GM20000 (cell line): ENCODE measurements around the gene TRIO.

ENCODE experiments used
- DNase-seq: peaks from one replicate; pipeline ENCODE4 v3.0.0; 2012; ENCODE audit warnings: low spot score
- TF ChIP-seq, protein P1 (sequence below): IDR thresholded peaks from 2 replicates; pipeline ENCODE4 v1.5.1; 2012; ENCODE audit warnings: mild to moderate bottlenecking, control low read depth; ENCODE audit errors: extremely low read depth, missing control alignments

The TRIO gene

DNA sequence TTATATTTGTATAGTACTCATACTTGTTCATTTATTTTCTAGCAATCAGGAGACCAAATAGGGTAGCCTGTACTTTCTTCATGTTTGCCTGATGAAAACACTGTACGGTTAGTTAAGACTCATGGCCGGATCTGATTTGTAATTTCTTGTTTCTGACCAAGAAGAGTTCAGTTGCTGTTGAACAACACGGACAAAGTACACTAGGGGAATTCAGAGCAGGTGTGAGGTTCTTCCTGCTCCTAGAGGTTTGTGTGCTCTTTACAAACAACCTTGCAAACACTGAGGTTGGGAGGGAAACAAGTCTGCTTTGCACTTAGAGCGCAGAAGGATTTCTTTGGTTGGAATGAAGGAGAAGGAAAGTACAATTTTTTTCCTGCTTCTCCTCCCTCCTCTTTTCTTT is 69.7 kb downstream of the TRIO start:
- DNase-seq, result peak; percentile 52

DNA sequence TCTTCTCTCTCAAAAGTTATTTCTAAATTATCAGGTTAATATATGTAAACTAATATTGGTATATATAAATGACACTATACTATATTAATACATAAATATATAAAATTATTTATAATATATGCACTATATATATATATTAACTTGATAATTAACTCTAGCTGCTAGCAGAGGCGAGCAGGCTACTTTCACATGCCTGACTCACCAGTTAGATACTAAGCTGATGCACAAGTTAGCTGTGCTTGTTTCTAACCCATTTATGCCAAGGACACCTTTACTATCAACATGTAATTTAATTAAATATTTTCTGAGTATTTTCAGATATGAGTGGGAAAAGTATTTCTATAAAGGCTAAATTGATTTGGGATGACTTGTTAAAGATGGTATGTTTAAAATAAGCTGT is 70.1 kb downstream of the TRIO start:
- no peak for DNase-seq
- TF ChIP-seq, protein P1, sequence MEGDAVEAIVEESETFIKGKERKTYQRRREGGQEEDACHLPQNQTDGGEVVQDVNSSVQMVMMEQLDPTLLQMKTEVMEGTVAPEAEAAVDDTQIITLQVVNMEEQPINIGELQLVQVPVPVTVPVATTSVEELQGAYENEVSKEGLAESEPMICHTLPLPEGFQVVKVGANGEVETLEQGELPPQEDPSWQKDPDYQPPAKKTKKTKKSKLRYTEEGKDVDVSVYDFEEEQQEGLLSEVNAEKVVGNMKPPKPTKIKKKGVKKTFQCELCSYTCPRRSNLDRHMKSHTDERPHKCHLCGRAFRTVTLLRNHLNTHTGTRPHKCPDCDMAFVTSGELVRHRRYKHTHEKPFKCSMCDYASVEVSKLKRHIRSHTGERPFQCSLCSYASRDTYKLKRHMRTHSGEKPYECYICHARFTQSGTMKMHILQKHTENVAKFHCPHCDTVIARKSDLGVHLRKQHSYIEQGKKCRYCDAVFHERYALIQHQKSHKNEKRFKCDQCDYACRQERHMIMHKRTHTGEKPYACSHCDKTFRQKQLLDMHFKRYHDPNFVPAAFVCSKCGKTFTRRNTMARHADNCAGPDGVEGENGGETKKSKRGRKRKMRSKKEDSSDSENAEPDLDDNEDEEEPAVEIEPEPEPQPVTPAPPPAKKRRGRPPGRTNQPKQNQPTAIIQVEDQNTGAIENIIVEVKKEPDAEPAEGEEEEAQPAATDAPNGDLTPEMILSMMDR, result no peak

More for the DNA sequence above, 69.7 kb downstream of the TRIO start:
- TF ChIP-seq, protein P1, result no peak

DNA sequence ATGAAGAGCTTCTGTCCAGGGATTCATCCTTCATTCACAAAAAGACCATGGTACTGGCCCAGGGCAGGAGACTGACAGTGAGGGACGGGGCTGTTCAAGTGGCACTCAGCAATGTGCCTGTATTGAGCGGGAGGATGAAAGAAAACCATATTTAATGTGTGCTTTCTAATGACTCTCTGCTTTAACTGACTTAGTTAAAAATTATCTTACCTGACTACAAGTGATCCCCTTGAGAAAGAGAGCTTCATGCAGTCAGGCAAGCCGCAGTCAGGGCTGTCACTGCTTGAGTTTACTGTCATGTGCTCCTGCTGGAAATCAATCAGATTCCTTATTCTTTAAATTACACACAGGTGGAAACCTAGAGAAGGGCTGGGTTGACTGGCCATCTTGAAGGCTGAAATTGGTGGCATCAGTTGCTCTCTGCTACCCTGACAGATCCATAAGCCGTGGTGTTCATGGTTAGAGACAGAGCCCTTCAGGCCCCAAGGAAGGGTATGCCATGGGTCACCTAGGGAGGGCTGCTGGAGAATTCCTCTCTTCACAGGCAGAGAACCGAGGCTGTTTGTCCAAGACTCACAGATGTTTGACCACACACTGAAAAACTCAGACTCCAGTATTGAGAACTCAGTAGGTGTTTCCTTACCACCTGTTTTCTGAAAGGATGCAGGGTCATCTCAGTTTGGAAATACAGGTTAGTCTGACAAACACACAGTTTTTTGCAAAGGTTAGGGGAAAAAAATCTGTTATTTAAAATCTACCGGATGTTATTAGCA is 70.9 kb downstream of the TRIO start:
- no peak for DNase-seq
- TF ChIP-seq, protein P1, result no peak

DNA sequence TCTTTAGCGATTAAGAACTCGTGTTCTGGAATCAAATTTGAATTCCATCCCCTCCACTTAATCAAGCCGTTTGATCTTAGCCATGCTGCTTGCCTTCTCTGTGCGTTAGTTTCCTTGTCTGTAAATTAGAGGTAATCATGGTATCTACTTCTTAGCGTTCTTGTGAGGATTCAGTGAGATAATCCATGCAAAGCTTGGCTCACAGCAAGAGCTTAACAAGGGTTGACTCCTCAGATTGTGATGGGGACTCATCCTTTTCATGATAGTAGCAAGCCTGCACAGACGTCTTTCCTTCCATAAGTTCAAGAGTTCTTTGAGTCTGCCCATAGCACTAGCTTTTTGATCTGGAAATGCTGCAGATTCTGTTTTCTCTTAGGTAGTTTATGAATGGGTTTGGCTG is 72.8 kb downstream of the TRIO start:
- TF ChIP-seq, protein P1, result no peak
- no peak for DNase-seq

DNA sequence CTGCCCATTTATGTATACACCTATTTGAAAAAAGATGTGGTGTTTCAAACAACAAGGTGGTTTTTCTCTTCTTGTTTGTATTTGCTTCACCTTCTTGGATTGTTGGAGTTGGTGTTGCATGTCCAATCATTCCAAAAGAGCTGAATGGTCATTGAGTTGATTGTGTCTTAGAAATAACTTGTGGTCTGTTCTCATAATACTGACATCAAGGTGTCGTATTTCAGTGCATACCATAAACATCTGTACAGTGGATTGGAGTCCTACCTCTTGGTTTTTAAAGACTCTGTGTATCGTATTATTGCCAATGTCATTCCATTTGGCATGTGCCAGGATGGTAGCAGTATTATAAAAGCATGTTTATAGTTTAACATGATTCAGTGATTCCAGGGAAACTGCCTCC is 73.2 kb downstream of the TRIO start:
- TF ChIP-seq, protein P1, result no peak
- no peak for DNase-seq

DNA sequence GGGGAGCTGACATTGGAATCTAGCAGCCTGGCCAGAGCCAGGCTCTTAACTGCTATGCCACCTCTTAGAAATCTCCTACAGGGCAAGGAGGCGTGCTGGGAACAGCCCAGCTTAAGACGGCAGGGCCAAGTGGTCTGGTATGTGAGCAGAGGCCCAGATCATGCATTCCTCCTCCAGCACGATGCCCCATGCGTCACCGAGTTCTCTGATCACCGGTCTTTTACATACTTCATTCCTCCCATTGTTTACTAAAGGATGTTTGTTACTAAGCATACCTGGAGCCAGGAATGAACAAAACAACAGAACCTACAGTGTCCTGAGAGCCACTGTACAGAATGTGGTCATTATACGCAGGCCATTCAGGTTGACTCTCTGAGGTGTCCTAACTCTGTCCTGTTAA is 73.8 kb downstream of the TRIO start:
- TF ChIP-seq, protein P1, result no peak
- DNase-seq, result no peak

DNA sequence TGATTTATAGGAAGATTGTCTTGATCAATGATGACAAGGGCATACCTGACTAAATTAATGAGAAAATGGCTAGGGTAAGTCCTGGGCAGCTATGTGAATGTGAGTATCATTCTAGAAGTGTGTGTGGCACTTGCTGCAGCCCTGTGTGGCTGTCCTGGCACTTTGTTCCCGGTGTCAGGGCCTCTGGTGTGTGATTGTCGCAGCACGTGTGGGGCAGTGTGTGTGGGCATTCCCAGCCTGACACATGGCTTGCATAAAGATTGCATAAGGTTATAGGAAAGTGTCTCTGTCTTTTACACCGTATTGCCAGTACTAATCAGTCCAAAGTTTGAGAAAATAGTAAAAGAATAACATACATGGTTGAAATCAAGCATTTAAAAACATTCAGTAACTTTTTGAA is 74.4 kb downstream of the TRIO start:
- TF ChIP-seq, protein P1, result no peak
- DNase-seq, result no peak
